Mucosa of descending colon (tissue), 3 donors: ENCODE data around the gene NCDN. TPM values are rescaled to one million over a fixed set of nuclear protein-coding genes. Genes with fewer than 3 reads are reported as not detected.

Experiments used
- ATAC-seq: fragments of 200-7000 bp; cut with Tn5 transposase; one replicate; pipeline ENCODE4 v1.9.1; 2020; ENCODE audit warnings: mild to moderate bottlenecking, moderate library complexity
- DNase-seq, 3 donors: peaks; one replicate each; pipeline ENCODE4 v3.0.0-alpha.2; 2020
- H3K36me3 ChIP-seq: fragments of 200-600 bp; one replicate; pipeline ENCODE4 v1.8.0; 2021; ENCODE audit warnings: low read depth, mild to moderate bottlenecking
- H3K4me1 ChIP-seq: fragments of 200-600 bp; one replicate; pipeline ENCODE4 v1.8.0; 2021; ENCODE audit warnings: low read depth, mild to moderate bottlenecking
- H3K4me3 ChIP-seq: fragments of 200-600 bp; one replicate; pipeline ENCODE4 v1.8.0; 2021; ENCODE audit warnings: mild to moderate bottlenecking
- H3K9me3 ChIP-seq: fragments of 200-600 bp; one replicate; pipeline ENCODE4 v1.8.0; 2021; ENCODE audit warnings: mild to moderate bottlenecking
- intact Hi-C, 2 donors: fragments of 100-400 bp; cut with DNase I in 1 of 2; cut with micrococcal nuclease in 1 of 2; formaldehyde crosslinking; loops; one replicate each; pipeline versions ENCODE4 v1.11.0 to v1.11.1; 2022; cut with DNase I, micrococcal nuclease
- total RNA-seq, 3 donors: library from RNA; stranded (reverse); fragmentation: NEBNext Ultra II Directional in 2 of 3; extraction: Animal tissue kit (Norgen Biotek cat#: 25700) in 2 of 3; gene quantifications; one replicate each; pipeline versions ENCODE4 v1.2.1 to v1.2.4, GENCODE V29; 2021 to 2023
- TF ChIP-seq, protein P1 (sequence below): fragments of 200-600 bp; IDR thresholded peaks from one replicate; pipeline ENCODE4 v1.8.0; 2022; ENCODE audit warnings: antibody characterized with exemption, mild to moderate bottlenecking
- donor health status: DM: no; HTN: no; CAD: no; lungs with moderate emphysema.
- donor health status: DM: no; HTN: no; CAD: no.
- donor health status: DM: no; HTN: yes; CAD: no.

The NCDN gene
- total RNA-seq, 3 donors from 2014 or later = 6.7 to 30.4 (median 11.2) TPM

DNA sequence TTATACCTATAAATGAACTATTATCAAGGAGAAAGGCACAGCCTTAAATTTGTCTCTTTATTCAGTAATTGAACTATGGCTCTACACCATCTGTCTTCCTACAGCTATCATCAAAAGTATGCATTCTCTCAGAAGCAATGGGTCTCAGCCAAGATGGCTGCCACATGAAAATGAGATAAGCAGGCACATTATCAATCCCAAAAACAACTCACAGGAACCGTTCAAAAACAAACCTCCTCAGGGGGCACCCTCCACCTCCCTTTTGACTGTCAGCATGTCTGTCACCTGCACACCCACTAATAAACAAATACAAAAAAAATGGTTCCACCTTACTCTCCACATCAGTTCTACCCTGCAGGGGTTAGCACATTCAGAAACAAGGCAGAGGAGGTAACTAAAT, 24.0 kb upstream of the NCDN start:
- H3K36me3 ChIP-seq = no peaks in the 10 kb centered on the region
- TF ChIP-seq, protein P1, sequence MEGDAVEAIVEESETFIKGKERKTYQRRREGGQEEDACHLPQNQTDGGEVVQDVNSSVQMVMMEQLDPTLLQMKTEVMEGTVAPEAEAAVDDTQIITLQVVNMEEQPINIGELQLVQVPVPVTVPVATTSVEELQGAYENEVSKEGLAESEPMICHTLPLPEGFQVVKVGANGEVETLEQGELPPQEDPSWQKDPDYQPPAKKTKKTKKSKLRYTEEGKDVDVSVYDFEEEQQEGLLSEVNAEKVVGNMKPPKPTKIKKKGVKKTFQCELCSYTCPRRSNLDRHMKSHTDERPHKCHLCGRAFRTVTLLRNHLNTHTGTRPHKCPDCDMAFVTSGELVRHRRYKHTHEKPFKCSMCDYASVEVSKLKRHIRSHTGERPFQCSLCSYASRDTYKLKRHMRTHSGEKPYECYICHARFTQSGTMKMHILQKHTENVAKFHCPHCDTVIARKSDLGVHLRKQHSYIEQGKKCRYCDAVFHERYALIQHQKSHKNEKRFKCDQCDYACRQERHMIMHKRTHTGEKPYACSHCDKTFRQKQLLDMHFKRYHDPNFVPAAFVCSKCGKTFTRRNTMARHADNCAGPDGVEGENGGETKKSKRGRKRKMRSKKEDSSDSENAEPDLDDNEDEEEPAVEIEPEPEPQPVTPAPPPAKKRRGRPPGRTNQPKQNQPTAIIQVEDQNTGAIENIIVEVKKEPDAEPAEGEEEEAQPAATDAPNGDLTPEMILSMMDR = no peak
- ATAC-seq (no peak), DNase-seq (no peak)
- intact Hi-C loops = no loop called here
- no peaks in the 10 kb centered on the region for H3K9me3 ChIP-seq
- H3K4me1 ChIP-seq = no peaks in the 10 kb centered on the region
- no peak overlapping the region for H3K4me3 ChIP-seq

DNA sequence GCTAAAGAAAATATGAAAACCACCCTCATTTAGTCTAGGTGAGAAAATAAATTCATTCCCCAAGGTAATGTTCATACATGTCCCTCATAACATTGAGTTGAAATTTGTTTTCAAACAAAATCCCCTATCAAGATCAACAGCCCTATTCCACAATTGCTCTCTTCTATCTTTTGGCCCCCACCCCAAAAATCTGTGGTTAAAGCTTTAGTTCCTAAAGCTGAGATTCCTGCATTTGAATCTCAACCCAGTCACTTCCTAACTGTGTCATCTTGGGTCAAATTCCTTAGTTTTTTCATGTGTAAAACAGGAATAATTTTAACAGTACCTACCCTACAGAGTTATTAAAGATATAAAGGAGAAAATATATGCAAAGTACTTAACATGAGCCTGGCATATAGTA, 22.4 kb upstream of the NCDN start:
- DNase-seq (no peak), ATAC-seq (no peak)
- Histone ChIP-seq H3K9me3 (no peaks in the 10 kb centered on the region), H3K4me3 (no peak overlapping the region), H3K36me3 (no peaks in the 10 kb centered on the region), H3K4me1 (peaks cover 7% of the 10 kb centered on the region)
- intact Hi-C loops = no loop called here
- TF ChIP-seq, protein P1 = no peak

DNA sequence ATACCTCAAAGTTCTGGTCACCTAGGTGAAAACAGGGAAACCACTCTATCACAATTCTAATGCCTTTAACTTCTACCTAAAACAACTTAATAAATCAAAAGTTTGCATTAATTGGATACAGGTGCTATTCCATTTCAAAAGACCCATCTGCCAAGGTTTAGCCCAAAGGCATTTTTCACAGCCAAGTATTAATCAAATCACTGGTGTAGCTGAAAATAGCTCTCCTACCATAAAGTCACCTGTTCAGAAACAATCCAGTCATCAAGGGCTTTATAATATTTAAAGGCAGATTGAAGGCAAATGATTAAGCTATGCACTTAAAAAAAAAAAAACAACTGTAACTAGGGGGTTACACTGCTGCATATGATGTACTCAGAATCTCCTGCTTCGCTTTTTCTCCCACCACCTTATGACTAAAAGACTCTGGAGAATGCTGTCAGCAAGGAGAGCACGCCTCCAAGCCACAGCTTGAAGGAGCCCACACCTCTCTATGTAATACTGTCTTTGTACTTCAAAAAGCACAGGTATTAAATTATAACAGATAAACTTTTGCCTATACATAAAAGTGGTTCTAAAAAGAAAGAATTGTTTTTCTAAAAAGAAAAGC, 20.9 kb upstream of the NCDN start:
- Histone ChIP-seq H3K9me3 (no peaks in the 10 kb centered on the region), H3K4me3 (no peak overlapping the region), H3K36me3 (no peaks in the 10 kb centered on the region), H3K4me1 (peaks cover 8% of the 10 kb centered on the region)
- TF ChIP-seq, protein P1 = no peak
- no peak for DNase-seq
- intact Hi-C loops = no loop called here
- ATAC-seq = no peak

DNA sequence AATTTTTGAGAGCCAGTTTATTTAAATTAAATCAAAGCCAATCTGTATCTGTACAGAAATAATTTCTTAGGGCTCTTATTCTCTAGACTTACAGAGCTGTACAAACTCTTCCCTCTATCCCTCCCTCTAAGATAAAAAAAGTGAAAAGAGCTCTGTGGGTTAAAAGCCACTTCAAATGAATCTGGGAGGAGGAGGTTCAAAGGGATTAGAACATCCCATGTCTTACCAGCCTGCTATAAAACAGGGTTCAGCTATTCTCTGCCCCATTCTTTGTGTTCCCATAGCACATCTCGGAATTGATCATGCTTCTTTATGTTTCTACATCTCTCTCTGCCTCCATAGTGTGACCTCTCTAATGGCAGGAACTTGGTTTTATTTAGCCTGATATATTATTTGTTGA, 19.8 kb upstream of the NCDN start:
- Histone ChIP-seq H3K4me1 (peaks cover 8% of the 10 kb centered on the region), H3K9me3 (no peaks in the 10 kb centered on the region), H3K4me3 (no peak overlapping the region), H3K36me3 (no peaks in the 10 kb centered on the region)
- no peak for DNase-seq
- intact Hi-C loops = no loop called here
- no peak for ATAC-seq
- TF ChIP-seq, protein P1 = no peak

DNA sequence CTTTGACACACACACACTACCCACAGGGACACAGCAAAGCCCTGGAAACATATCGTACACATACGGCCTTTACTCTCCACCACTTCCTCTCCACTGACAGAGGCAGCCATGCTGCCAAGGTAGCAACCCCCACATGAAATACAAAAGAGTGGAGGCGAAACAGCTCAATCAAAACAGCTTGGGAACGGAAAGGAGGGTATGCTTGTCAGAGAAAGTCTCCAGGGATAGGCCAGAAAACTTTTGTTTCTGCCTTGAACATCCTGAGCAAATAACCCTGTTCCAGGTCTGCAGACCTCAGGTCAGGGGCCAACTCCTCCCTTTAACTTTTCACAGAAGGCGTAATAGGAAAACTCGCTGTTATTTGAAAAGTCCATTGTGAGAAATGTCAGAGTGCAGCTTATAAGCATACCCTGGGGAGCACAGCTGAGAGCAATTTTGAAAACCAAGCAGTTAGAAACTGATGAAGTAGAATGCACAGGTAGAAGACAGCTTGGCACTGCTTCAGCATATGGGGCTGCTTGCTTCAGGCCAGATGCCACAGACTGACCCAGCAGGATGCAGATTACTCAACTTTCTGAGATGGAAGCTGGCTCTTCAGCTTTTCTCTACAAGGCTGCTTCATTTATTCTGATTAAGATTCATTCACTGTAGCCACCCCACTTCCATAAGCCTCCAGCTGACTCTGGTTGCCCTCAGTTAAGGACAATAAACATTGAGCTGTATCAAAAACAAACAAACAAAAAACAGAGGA, 18.4 kb upstream of the NCDN start:
- peak; percentile 77 for ATAC-seq
- H3K4me3 ChIP-seq = no peak overlapping the region
- DNase-seq = no peak
- TF ChIP-seq, protein P1 = no peak
- no peaks in the 10 kb centered on the region for H3K36me3 ChIP-seq
- intact Hi-C loops = no loop called here
- H3K9me3 ChIP-seq = no peaks in the 10 kb centered on the region
- peaks cover 8% of the 10 kb centered on the region for H3K4me1 ChIP-seq
